Measurements from ENCODE around the gene SLC7A6OS.

Gene SLC7A6OS

DNA sequence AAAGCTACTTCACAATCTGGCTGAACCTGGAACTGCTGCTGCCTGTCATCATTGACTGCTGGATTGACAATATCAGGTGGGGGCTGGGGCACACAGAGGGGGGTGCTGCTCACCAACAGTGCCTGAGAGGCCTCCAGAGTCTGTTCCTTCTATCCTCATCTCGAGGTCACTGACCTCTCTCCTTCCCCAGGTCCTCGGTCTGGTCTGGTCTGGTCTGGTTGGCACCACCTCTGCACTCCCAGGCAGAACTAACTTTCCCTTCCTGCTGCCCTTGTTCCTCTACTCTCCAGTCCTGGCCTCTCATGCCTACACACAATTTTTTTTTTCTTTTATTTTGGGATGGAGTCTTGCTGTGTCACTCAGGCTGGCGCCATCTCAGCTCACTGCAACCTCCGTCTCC, 61.4 kb downstream of the SLC7A6OS start:
- DNase-seq: no peak

Measured in activated effector memory CD4-positive, alpha-beta T cell treated with anti-CD3 and anti-CD28 coated beads, Interleukin-2, amount 50 U/mL, for 16 hours (primary cell).